HepG2 (cell line): ENCODE data around the gene RTBDN. TPM values are rescaled to one million over a fixed set of nuclear protein-coding genes. Genes with fewer than 3 reads are reported as not detected.
A peak's percentile ranks its signal among the peaks of the same experiment; 100 is the strongest.

ENCODE experiments used
- ATAC-seq: fragments of 200-7000 bp; cut with Tn5 transposase; 3 replicates; pipeline ENCODE4 v1.9.1; 2020; ENCODE audit warnings: mild to moderate bottlenecking, moderate library complexity
- BruUV-seq: library from RNA; stranded (reverse); fragments of 400-500 nt; replicated peaks from 2 replicates; lab custom pipeline; 2021; lab: Mats Ljungman, UMichigan
- CTCF ChIA-PET: fragments of 300-600 bp; formaldehyde crosslinking; extraction: SDS; loops from one replicate; lab custom pipeline; 2021; ENCODE audit warnings: low total read pairs, inconsistent platforms, low intra/inter-chr PET ratio; lab: Yijun Ruan, JAX
- POLR2A ChIA-PET: fragments of 350-600 bp; sonication (Branson Sonifier 250); formaldehyde crosslinking; loops from one replicate; lab custom pipeline; 2020; ENCODE audit warnings: antibody characterized with exemption, inconsistent platforms; lab: Yijun Ruan, JAX
- DNase-seq: peaks from one replicate; pipeline ENCODE4 v3.0.0-alpha.2; 2015; ENCODE audit warnings: low spot score
- FAIRE-seq: peaks from 3 replicates; lab custom pipeline; 2011; peaks lifted over from hg19 to GRCh38; lab: Jason Lieb, UNC
- H2AFZ ChIP-seq: one replicate; pipeline ENCODE4 v1.6.1; 2011; ENCODE audit warnings: low read length, inconsistent platforms
- H3K27ac ChIP-seq: fragments of 300-600 bp; 3 replicates; pipeline ENCODE4 v1.8.0; 2011; ENCODE audit warnings: mixed run types, mild to moderate bottlenecking, mixed read lengths, low read length, inconsistent platforms; ENCODE audit not compliant: insufficient read depth; ENCODE audit errors: extremely low read length
- H3K27me3 ChIP-seq, 2 experiments: fragments of 200-600 bp in 1 of 2; 2 replicates in 1 of 2; 3 replicates in 1 of 2; pipeline versions ENCODE4 v1.6.0 to v1.8.0; 2011; ENCODE audit warnings: low read length in 2 of 2, mild to moderate bottlenecking in 2 of 2, moderate library complexity in 2 of 2, inconsistent platforms in 1 of 2; ENCODE audit not compliant: insufficient read depth in 2 of 2, control insufficient read depth in 1 of 2
- H3K36me3 ChIP-seq, 2 experiments: fragments of 200-600 bp in 1 of 2; replicated peaks in 1 of 2; 2 replicates in 1 of 2; 3 replicates in 1 of 2; pipeline versions ENCODE4 v1.5.1 to v1.8.0; 2011; ENCODE audit warnings: low read length in 2 of 2, inconsistent platforms in 1 of 2; ENCODE audit not compliant: insufficient read depth in 2 of 2, control insufficient read depth in 1 of 2
- H3K4me1 ChIP-seq: 2 replicates; pipeline ENCODE4 v1.5.1; 2012; ENCODE audit warnings: low read length, inconsistent platforms; ENCODE audit not compliant: insufficient read depth
- H3K4me2 ChIP-seq: 2 replicates; pipeline ENCODE4 v1.6.0; 2011; ENCODE audit warnings: low read depth, low read length, inconsistent platforms
- H3K4me3 ChIP-seq, 3 experiments: fragments of 200-600 bp in 1 of 3; sonication (generic), shearing (Covaris generic) in 1 of 3; replicated peaks in 1 of 3; 2 replicates each; pipeline ENCODE4 v1.5.1; 2011 to 2016; ENCODE audit warnings: low read length in 3 of 3, inconsistent platforms in 2 of 3, low read depth in 2 of 3, mild to moderate bottlenecking in 2 of 3, control low read depth in 1 of 3, mixed read lengths in 1 of 3; ENCODE audit not compliant: insufficient read depth in 1 of 3
- H3K79me2 ChIP-seq: one replicate; pipeline ENCODE4 v1.6.1; 2011; ENCODE audit warnings: low read length, inconsistent platforms; ENCODE audit not compliant: insufficient read depth
- H3K9ac ChIP-seq: 2 replicates; pipeline ENCODE4 v1.6.0; 2011; ENCODE audit warnings: mild to moderate bottlenecking, low read depth, low read length, inconsistent platforms; ENCODE audit not compliant: insufficient read depth
- H3K9me3 ChIP-seq: 2 replicates; pipeline ENCODE4 v1.5.1; 2012; ENCODE audit warnings: mild to moderate bottlenecking, low read length
- H4K20me1 ChIP-seq: 2 replicates; pipeline ENCODE4 v1.6.0; 2011; ENCODE audit warnings: inconsistent platforms, mild to moderate bottlenecking, low read length, moderate library complexity; ENCODE audit not compliant: insufficient read depth
- HNRNPUL1 ChIP-seq: fragments of 200-400 bp; formaldehyde crosslinking; IDR thresholded peaks from 2 replicates; pipeline ENCODE4 v1.6.1; 2017; ENCODE audit warnings: low read depth, mild to moderate bottlenecking, low read length, moderate library complexity
- IKZF4 ChIP-seq: sonication (generic); formaldehyde crosslinking; IDR thresholded peaks from 2 replicates; pipeline ENCODE4 v1.5.1; 2020; ENCODE audit warnings: borderline replicate concordance, mild to moderate bottlenecking, low read depth, missing genetic modification reagents; ENCODE audit errors: not compliant biosample characterization
- PRPF4 ChIP-seq: fragments of 200-400 bp; formaldehyde crosslinking; IDR thresholded peaks from 2 replicates; pipeline ENCODE4 v1.6.1; 2016; ENCODE audit warnings: low read length, low read depth; ENCODE audit not compliant: poor library complexity, severe bottlenecking
- SIX1 ChIP-seq: sonication (generic); formaldehyde crosslinking; IDR thresholded peaks from 2 replicates; pipeline ENCODE4 v1.4.0; 2020; ENCODE audit warnings: missing genetic modification reagents, borderline replicate concordance
- SRF ChIP-seq: IDR thresholded peaks from 2 replicates; pipeline ENCODE4 v1.6.1; 2011; ENCODE audit warnings: mild to moderate bottlenecking, low read depth, low read length, moderate library complexity
- ZNF17 ChIP-seq: sonication (generic); formaldehyde crosslinking; IDR thresholded peaks from 2 replicates; pipeline ENCODE4 v1.5.0; 2020; ENCODE audit warnings: mild to moderate bottlenecking, missing genetic modification reagents
- ZNF253 ChIP-seq: sonication (generic); formaldehyde crosslinking; IDR thresholded peaks from 2 replicates; pipeline ENCODE4 v1.8.0; 2022; ENCODE audit warnings: mild to moderate bottlenecking, missing genetic modification reagents, borderline replicate concordance
- ZNF773 ChIP-seq: sonication (generic); formaldehyde crosslinking; IDR thresholded peaks from 2 replicates; pipeline ENCODE4 v1.4.0; 2020; ENCODE audit warnings: missing genetic modification reagents, borderline replicate concordance
- WGBS: methylation state at CpG from one replicate; pipeline ENCODE4 v1.1.6; 2017; ENCODE audit warnings: low lambda C conversion rate; 5-methylcytosine and 5-hydroxymethylcytosine counted together
- in situ Hi-C: cut with HindIII; loops from 2 replicates; pipeline ENCODE4 v1.10.0; 2017; ENCODE audit warnings: low pct_unique_long_range_greater_than_20kb; ENCODE audit not compliant: extremely low pct_ligation_motif_present
- intact Hi-C: fragments of 100-400 bp; cut with micrococcal nuclease; formaldehyde crosslinking; loops from one replicate; pipeline ENCODE4 v1.10.0; 2022; ENCODE audit not compliant: unreplicated experiment
- polyA plus RNA-seq, 8 experiments: library from polyadenylated mRNA; depleted of rRNA in 3 of 8; stranded (reverse) in 7 of 8; unstranded in 1 of 8; fragments of >200 nt; fragmentation: Illumina TruSeq in 4 of 8; extraction: Trizol in 4 of 8; gene quantifications; 2 replicates each; pipeline versions ENCODE4 v1.2.1 to v1.2.3, GENCODE V29; 2011 to 2016; ENCODE audit warnings: low read depth in 4 of 8, missing spikeins in 1 of 8, mixed read lengths in 1 of 8; ENCODE audit not compliant: insufficient read depth in 1 of 8
- total RNA-seq, 5 experiments: library from RNA; depleted of rRNA; stranded (reverse); fragments of >200 nt; fragmentation: Illumina TruSeq; extraction: Trizol; gene quantifications; 2 replicates each; pipeline ENCODE4 v1.2.3, GENCODE V29; 2016; ENCODE audit warnings: low read depth in 1 of 5
- TF ChIP-seq, protein P1 (sequence below): sonication (generic); formaldehyde crosslinking; IDR thresholded peaks from 2 replicates; pipeline ENCODE4 v1.5.0; 2020; ENCODE audit warnings: mild to moderate bottlenecking, missing genetic modification reagents
- TF ChIP-seq, protein P2 (sequence below): sonication (generic); formaldehyde crosslinking; IDR thresholded peaks from 2 replicates; pipeline ENCODE4 v1.5.0; 2020; ENCODE audit warnings: missing genetic modification reagents, mild to moderate bottlenecking, borderline replicate concordance
- TF ChIP-seq, protein P3 (sequence below): sonication (generic); IDR thresholded peaks from 2 replicates; pipeline ENCODE4 v1.6.1; 2016; ENCODE audit warnings: low read depth, borderline replicate concordance
- TF ChIP-seq, protein P4 (sequence below): sonication (generic); formaldehyde crosslinking; IDR thresholded peaks from 2 replicates; pipeline ENCODE4 v1.4.0; 2020; ENCODE audit warnings: missing genetic modification reagents
- TF ChIP-seq, protein P5 (sequence below): sonication (generic); formaldehyde crosslinking; IDR thresholded peaks from 2 replicates; pipeline ENCODE4 v1.4.0; 2020; ENCODE audit warnings: missing genetic modification reagents
- TF ChIP-seq, protein P6 (sequence below): sonication (generic); formaldehyde crosslinking; IDR thresholded peaks from 2 replicates; pipeline ENCODE4 v1.8.0; 2022; ENCODE audit warnings: missing genetic modification reagents, mild to moderate bottlenecking, borderline replicate concordance

The RTBDN gene
- total and polyA plus RNA-seq, 2 of the 13 experiments (the other 11 are each of a cell fraction or from before 2014, with no cell fraction given) = 0.27 to 0.48 TPM

DNA sequence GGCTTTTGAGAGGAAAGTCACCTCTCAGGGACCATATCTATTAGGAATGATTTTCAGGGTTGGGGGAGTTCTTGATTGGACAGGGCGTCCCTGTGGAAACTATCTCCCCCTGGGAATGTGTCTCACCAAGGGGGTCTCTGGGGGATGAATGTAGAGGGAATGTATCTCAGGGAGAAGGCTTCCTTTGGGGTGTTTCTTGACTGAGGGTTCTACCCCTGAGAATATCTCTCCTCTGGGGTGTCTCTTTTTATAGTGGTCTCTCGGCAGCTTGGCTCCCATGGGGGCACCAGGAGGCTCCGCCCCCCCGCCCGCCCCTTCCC, 1.0 kb downstream of the RTBDN start:
- in situ Hi-C loops (no loop called here), intact Hi-C loops (no loop called here)
- no peak for FAIRE-seq
- ATAC-seq = no peak
- H4K20me1 ChIP-seq = no peaks in the 10 kb centered on the region
- peaks cover 59% of the 10 kb centered on the region for H3K4me1 ChIP-seq
- no peak overlapping the region for H3K9ac ChIP-seq
- peaks cover 0 to 30% of the 10 kb centered on the region in 2 experiments; a peak in 2 of 5 replicates for H3K27me3 ChIP-seq
- DNase-seq = no peak
- H3K4me2 ChIP-seq = peak overlapping the region; percentile 57
- POLR2A ChIA-PET = no interaction called here
- no peaks in the 10 kb centered on the region for H3K9me3 ChIP-seq
- no peak overlapping the region for H2AFZ ChIP-seq
- H3K79me2 ChIP-seq = no peaks in the 10 kb centered on the region
- 4% methylated on average over 3 of the region's 5 CpGs for WGBS
- CTCF ChIA-PET = no interaction called here
- H3K36me3 ChIP-seq = no peaks in the 10 kb centered on the region
- H3K4me3 ChIP-seq = peak overlapping the region in 2 of 3 experiments; percentile 15 to 79; a peak in 2 of 6 replicates
- no peak overlapping the region for H3K27ac ChIP-seq
- BruUV-seq = no TSS peak
- TF ChIP-seq SIX1 (CRISPR knock-in tag) (no peak), IKZF4 (CRISPR knock-in tag) (no peak), ZNF17 (CRISPR knock-in tag) (no peak), HNRNPUL1 (no peak), ZNF773 (no peak), PRPF4 (no peak), SRF (no peak), ZNF253 (no peak)
- TF ChIP-seq, protein P1, sequence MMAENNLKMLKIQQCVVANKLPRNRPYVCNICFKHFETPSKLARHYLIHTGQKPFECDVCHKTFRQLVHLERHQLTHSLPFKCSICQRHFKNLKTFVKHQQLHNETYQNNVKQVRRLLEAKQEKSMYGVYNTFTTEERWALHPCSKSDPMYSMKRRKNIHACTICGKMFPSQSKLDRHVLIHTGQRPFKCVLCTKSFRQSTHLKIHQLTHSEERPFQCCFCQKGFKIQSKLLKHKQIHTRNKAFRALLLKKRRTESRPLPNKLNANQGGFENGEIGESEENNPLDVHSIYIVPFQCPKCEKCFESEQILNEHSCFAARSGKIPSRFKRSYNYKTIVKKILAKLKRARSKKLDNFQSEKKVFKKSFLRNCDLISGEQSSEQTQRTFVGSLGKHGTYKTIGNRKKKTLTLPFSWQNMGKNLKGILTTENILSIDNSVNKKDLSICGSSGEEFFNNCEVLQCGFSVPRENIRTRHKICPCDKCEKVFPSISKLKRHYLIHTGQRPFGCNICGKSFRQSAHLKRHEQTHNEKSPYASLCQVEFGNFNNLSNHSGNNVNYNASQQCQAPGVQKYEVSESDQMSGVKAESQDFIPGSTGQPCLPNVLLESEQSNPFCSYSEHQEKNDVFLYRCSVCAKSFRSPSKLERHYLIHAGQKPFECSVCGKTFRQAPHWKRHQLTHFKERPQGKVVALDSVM (CRISPR knock-in tag) = no peak
- TF ChIP-seq, protein P2, sequence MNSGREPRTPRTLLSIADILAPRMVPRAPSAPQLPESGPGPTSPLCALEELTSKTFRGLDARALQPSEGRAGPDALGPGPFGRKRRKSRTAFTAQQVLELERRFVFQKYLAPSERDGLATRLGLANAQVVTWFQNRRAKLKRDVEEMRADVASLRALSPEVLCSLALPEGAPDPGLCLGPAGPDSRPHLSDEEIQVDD (CRISPR knock-in tag) = no peak
- TF ChIP-seq, protein P3, sequence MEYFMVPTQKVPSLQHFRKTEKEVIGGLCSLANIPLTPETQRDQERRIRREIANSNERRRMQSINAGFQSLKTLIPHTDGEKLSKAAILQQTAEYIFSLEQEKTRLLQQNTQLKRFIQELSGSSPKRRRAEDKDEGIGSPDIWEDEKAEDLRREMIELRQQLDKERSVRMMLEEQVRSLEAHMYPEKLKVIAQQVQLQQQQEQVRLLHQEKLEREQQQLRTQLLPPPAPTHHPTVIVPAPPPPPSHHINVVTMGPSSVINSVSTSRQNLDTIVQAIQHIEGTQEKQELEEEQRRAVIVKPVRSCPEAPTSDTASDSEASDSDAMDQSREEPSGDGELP = no peak
- TF ChIP-seq, protein P4, sequence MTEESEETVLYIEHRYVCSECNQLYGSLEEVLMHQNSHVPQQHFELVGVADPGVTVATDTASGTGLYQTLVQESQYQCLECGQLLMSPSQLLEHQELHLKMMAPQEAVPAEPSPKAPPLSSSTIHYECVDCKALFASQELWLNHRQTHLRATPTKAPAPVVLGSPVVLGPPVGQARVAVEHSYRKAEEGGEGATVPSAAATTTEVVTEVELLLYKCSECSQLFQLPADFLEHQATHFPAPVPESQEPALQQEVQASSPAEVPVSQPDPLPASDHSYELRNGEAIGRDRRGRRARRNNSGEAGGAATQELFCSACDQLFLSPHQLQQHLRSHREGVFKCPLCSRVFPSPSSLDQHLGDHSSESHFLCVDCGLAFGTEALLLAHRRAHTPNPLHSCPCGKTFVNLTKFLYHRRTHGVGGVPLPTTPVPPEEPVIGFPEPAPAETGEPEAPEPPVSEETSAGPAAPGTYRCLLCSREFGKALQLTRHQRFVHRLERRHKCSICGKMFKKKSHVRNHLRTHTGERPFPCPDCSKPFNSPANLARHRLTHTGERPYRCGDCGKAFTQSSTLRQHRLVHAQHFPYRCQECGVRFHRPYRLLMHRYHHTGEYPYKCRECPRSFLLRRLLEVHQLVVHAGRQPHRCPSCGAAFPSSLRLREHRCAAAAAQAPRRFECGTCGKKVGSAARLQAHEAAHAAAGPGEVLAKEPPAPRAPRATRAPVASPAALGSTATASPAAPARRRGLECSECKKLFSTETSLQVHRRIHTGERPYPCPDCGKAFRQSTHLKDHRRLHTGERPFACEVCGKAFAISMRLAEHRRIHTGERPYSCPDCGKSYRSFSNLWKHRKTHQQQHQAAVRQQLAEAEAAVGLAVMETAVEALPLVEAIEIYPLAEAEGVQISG (CRISPR knock-in tag) = no peak
- TF ChIP-seq, protein P5, sequence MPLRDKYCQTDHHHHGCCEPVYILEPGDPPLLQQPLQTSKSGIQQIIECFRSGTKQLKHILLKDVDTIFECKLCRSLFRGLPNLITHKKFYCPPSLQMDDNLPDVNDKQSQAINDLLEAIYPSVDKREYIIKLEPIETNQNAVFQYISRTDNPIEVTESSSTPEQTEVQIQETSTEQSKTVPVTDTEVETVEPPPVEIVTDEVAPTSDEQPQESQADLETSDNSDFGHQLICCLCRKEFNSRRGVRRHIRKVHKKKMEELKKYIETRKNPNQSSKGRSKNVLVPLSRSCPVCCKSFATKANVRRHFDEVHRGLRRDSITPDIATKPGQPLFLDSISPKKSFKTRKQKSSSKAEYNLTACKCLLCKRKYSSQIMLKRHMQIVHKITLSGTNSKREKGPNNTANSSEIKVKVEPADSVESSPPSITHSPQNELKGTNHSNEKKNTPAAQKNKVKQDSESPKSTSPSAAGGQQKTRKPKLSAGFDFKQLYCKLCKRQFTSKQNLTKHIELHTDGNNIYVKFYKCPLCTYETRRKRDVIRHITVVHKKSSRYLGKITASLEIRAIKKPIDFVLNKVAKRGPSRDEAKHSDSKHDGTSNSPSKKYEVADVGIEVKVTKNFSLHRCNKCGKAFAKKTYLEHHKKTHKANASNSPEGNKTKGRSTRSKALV (CRISPR knock-in tag) = no peak
- TF ChIP-seq, protein P6, sequence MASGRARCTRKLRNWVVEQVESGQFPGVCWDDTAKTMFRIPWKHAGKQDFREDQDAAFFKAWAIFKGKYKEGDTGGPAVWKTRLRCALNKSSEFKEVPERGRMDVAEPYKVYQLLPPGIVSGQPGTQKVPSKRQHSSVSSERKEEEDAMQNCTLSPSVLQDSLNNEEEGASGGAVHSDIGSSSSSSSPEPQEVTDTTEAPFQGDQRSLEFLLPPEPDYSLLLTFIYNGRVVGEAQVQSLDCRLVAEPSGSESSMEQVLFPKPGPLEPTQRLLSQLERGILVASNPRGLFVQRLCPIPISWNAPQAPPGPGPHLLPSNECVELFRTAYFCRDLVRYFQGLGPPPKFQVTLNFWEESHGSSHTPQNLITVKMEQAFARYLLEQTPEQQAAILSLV = no peak
